ENCODE results near the gene HS6ST2. TPM values are rescaled to one million over a fixed set of nuclear protein-coding genes. Genes with fewer than 3 reads are reported as not detected.

Gene HS6ST2
- total RNA-seq, 1 experiment from 2014 or later, result 24.6 TPM

DNA sequence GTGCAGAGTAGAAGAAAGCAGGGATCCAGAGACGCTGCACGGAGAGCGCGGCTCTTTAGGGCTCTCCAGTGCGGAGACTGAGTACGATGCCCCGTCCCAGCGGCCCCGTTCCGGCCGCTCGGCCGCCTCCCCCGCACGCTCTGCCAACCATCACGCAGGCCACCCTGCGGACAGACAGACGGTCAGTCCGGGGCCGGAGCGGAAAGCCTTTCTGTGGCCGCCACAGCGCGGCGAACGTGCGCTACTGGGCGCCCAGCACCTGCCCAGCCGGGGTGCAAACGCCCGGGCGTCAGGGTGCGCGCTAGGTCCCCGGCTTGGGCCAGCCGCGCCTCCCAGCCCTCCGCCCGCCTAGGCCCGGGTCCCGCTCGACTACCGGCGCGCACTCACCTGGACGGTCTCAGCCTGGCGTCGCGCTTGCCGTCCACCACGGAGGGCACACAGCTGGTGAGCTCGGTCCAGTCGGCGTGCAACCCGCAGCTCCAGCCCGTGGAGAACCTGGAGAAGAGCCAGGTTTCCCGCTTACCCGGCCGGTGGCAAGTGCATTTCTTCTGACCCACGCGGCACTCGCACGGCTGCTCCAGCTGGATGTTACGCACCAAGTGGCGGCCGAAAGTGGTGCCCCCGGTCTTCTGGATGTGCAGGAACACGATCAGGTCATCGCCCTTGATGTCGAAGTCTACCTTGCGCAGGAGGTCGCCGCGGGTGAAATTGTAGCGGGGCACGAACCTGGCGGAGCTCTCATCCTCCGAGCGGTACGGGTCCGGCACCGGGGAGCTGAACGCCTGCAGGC is 1.8 kb downstream of the HS6ST2 start:
- intact Hi-C loops (cut with micrococcal nuclease), result no loop called here
- ChIA-PET POLR2A (no interaction called here), CTCF (interaction anchor here (2.7 kb wide), 1 partner anchor 8 kb away, joined by 8 read pairs; no protein-coding TSS in a partner anchor), RAD21 (ENCODE audit: low non-redundant PET in 1 of 2, low total read pairs in 2 of 2, uncharacterized antibody in 2 of 2, unreplicated experiment in 2 of 2) (no interaction called here)
- H4K20me1 ChIP-seq (ENCODE audit: insufficient read depth), result no peaks in the 10 kb centered on the region
- H3K4me1 ChIP-seq (ENCODE audit: control insufficient read depth in 1 of 2, insufficient read depth in 2 of 2, low read length in 2 of 2), result peaks cover 12 to 24% of the 10 kb centered on the region in 2 experiments
- no peak for ATAC-seq
- H3K9me2 ChIP-seq (ENCODE audit: insufficient read depth), result no peaks in the 10 kb centered on the region
- H3K27ac ChIP-seq (ENCODE audit: low read depth, low read length), result no peak overlapping the region
- H3K36me3 ChIP-seq (ENCODE audit: control insufficient read depth in 1 of 2, insufficient read depth in 2 of 2, low read length in 2 of 2), result no peaks in the 10 kb centered on the region; a peak in 1 of 4 replicates
- H3K4me2 ChIP-seq (ENCODE audit: low read length), result peak overlapping the region; percentile 87
- no peaks in the 10 kb centered on the region for H3K27me3 ChIP-seq (ENCODE audit: insufficient read depth, low read length)
- TF ChIP-seq EZH2 (IDR thresholded peaks at IDR 0.05) (no peak), ZFX (IDR thresholded peaks at IDR 0.05) (no peak), TCF7L2 (IDR thresholded peaks at IDR 0.05; ENCODE audit: borderline replicate concordance, extremely low read depth, insufficient read depth, insufficient read length) (no peak), CEBPB (IDR thresholded peaks at IDR 0.05; ENCODE audit: low read depth) (no peak), SP1 (IDR thresholded peaks at IDR 0.05; ENCODE audit: low read depth) (no peak), YY1 (IDR thresholded peaks at IDR 0.05; ENCODE audit: extremely low read depth, insufficient replicate concordance, low read depth, low read length) (no peak), EZH2phosphoT487 (IDR thresholded peaks at IDR 0.05; ENCODE audit: borderline replicate concordance) (no peak), FOSL1 (IDR thresholded peaks at IDR 0.05; ENCODE audit: low read depth) (no peak), EGR1 (IDR thresholded peaks at IDR 0.05; ENCODE audit: low read depth) (no peak), POLR2A (IDR thresholded peaks at IDR 0.05; ENCODE audit: borderline replicate concordance, extremely low read depth, insufficient read depth, insufficient read length) (no peak)
- TF ChIP-seq, protein P1, sequence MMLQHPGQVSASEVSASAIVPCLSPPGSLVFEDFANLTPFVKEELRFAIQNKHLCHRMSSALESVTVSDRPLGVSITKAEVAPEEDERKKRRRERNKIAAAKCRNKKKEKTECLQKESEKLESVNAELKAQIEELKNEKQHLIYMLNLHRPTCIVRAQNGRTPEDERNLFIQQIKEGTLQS (IDR thresholded peaks at IDR 0.05), result no peak
- TF ChIP-seq, protein P2, sequence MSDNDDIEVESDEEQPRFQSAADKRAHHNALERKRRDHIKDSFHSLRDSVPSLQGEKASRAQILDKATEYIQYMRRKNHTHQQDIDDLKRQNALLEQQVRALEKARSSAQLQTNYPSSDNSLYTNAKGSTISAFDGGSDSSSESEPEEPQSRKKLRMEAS (IDR thresholded peaks at IDR 0.05), result no peak
- TF ChIP-seq, protein P3, sequence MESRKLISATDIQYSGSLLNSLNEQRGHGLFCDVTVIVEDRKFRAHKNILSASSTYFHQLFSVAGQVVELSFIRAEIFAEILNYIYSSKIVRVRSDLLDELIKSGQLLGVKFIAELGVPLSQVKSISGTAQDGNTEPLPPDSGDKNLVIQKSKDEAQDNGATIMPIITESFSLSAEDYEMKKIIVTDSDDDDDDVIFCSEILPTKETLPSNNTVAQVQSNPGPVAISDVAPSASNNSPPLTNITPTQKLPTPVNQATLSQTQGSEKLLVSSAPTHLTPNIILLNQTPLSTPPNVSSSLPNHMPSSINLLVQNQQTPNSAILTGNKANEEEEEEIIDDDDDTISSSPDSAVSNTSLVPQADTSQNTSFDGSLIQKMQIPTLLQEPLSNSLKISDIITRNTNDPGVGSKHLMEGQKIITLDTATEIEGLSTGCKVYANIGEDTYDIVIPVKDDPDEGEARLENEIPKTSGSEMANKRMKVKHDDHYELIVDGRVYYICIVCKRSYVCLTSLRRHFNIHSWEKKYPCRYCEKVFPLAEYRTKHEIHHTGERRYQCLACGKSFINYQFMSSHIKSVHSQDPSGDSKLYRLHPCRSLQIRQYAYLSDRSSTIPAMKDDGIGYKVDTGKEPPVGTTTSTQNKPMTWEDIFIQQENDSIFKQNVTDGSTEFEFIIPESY (IDR thresholded peaks at IDR 0.05; ENCODE audit: extremely low read depth, insufficient replicate concordance, low read length), result no peak
- TF ChIP-seq, protein P4, sequence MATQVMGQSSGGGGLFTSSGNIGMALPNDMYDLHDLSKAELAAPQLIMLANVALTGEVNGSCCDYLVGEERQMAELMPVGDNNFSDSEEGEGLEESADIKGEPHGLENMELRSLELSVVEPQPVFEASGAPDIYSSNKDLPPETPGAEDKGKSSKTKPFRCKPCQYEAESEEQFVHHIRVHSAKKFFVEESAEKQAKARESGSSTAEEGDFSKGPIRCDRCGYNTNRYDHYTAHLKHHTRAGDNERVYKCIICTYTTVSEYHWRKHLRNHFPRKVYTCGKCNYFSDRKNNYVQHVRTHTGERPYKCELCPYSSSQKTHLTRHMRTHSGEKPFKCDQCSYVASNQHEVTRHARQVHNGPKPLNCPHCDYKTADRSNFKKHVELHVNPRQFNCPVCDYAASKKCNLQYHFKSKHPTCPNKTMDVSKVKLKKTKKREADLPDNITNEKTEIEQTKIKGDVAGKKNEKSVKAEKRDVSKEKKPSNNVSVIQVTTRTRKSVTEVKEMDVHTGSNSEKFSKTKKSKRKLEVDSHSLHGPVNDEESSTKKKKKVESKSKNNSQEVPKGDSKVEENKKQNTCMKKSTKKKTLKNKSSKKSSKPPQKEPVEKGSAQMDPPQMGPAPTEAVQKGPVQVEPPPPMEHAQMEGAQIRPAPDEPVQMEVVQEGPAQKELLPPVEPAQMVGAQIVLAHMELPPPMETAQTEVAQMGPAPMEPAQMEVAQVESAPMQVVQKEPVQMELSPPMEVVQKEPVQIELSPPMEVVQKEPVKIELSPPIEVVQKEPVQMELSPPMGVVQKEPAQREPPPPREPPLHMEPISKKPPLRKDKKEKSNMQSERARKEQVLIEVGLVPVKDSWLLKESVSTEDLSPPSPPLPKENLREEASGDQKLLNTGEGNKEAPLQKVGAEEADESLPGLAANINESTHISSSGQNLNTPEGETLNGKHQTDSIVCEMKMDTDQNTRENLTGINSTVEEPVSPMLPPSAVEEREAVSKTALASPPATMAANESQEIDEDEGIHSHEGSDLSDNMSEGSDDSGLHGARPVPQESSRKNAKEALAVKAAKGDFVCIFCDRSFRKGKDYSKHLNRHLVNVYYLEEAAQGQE (IDR thresholded peaks at IDR 0.05; ENCODE audit: low read depth), result no peak
- no peak for DNase-seq (ENCODE audit: low read depth, low spot score)
- no TSS peak for BruUV-seq (replicated peaks)
- H3K79me2 ChIP-seq (ENCODE audit: insufficient read depth, low read length), result peaks cover 37% of the 10 kb centered on the region
- peak overlapping the region; percentile 86 for H3K9ac ChIP-seq (ENCODE audit: low read length)
- H3K9me3 ChIP-seq (ENCODE audit: control insufficient read depth in 1 of 2, insufficient read depth in 1 of 2, low read depth in 1 of 2, low read length in 2 of 2), result no peaks in the 10 kb centered on the region
- H2AFZ ChIP-seq (ENCODE audit: low read depth, low read length, poor library complexity, severe bottlenecking), result no peak overlapping the region
- peak overlapping the region; percentile 53 to 64 for H3K4me3 ChIP-seq (replicated peaks in 1 of 2; ENCODE audit: low read depth in 1 of 2, low read length in 2 of 2)

Data from HCT116 (cell line).